ENCODE results near the gene PRSS56.

The PRSS56 gene

DNA sequence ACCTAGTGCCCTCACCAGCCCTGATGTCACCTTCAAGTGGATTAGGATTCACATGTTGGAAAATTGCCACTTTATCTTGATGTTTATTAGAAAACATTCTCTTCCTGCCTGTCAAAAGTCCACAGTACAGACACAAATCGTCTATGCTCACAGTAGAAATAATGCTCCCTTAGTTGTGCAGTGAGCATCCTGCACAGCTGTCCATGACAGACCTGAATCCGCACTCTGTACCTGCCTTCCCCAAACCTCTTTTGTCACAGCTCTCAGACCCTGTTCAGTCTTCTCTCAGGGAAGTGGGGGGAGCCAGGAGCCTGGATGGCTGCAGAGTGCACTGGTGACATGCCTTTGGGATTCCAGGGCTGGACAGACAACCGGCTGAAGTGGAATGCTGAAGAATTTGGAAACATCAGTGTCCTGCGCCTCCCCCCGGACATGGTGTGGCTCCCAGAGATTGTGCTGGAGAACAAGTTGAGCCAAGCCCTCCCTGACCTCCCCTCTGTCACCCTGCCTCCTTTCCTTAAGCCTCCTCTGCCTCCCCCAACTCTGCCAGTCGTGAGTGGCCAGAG, 7.8 kb downstream of the PRSS56 start:
- H3K36me3 ChIP-seq (ENCODE audit: control insufficient read depth in 1 of 2, insufficient read depth in 2 of 2, low read depth in 1 of 2, low read length in 2 of 2), result no peaks in the 10 kb centered on the region
- H4K91ac ChIP-seq (ENCODE audit: low read length), result no peak overlapping the region
- no peak overlapping the region for H3K4ac ChIP-seq (ENCODE audit: low read depth in 1 of 2, low read length in 2 of 2)
- H3K4me3 ChIP-seq (ENCODE audit: insufficient read depth in 1 of 2, low read depth in 1 of 2, low read length in 2 of 2), result no peak overlapping the region
- no peak overlapping the region for H3K4me2 ChIP-seq (ENCODE audit: low read length, poor library complexity, severe bottlenecking)
- no peak overlapping the region for H4K8ac ChIP-seq (ENCODE audit: low read length)
- H3K14ac ChIP-seq (ENCODE audit: low read length in 2 of 2), result no peak overlapping the region
- H2BK5ac ChIP-seq (ENCODE audit: low read depth, low read length, poor library complexity, severe bottlenecking), result no peak overlapping the region
- H2AK5ac ChIP-seq (ENCODE audit: low read length, severe bottlenecking), result no peak overlapping the region
- H3K4me1 ChIP-seq (ENCODE audit: control insufficient read depth, insufficient read depth, low read depth, low read length), result peaks cover 11% of the 10 kb centered on the region
- WGBS, result 77% methylated on average over 5 of the region's 6 CpGs
- H2BK12ac ChIP-seq (ENCODE audit: low read length in 2 of 2), result no peak overlapping the region
- no peak overlapping the region for H3K23ac ChIP-seq (ENCODE audit: low read length in 2 of 2)
- peaks cover 40 to 79% of the 10 kb centered on the region in 2 experiments for H3K27me3 ChIP-seq (ENCODE audit: control insufficient read depth in 1 of 2, insufficient read depth in 1 of 2, low read length in 2 of 2)
- H2BK15ac ChIP-seq (ENCODE audit: low read depth, poor library complexity, severe bottlenecking), result no peak overlapping the region
- H2BK120ac ChIP-seq (ENCODE audit: low read depth, low read length), result no peak overlapping the region
- no peak overlapping the region for H2AFZ ChIP-seq (ENCODE audit: low read depth, low read length)
- no peak overlapping the region for H3K18ac ChIP-seq (ENCODE audit: low read depth in 1 of 2, low read length in 2 of 2)
- DNase-seq, result no peak
- H3K27ac ChIP-seq (ENCODE audit: low read length, poor library complexity, severe bottlenecking), result no peak overlapping the region
- no peaks in the 10 kb centered on the region for H3K9me3 ChIP-seq (ENCODE audit: control insufficient read depth, low read length)
- no peaks in the 10 kb centered on the region for H3K79me1 ChIP-seq (replicated peaks; ENCODE audit: low read length, poor library complexity, severe bottlenecking)
- H3K9ac ChIP-seq (ENCODE audit: low read length), result no peak overlapping the region

DNA sequence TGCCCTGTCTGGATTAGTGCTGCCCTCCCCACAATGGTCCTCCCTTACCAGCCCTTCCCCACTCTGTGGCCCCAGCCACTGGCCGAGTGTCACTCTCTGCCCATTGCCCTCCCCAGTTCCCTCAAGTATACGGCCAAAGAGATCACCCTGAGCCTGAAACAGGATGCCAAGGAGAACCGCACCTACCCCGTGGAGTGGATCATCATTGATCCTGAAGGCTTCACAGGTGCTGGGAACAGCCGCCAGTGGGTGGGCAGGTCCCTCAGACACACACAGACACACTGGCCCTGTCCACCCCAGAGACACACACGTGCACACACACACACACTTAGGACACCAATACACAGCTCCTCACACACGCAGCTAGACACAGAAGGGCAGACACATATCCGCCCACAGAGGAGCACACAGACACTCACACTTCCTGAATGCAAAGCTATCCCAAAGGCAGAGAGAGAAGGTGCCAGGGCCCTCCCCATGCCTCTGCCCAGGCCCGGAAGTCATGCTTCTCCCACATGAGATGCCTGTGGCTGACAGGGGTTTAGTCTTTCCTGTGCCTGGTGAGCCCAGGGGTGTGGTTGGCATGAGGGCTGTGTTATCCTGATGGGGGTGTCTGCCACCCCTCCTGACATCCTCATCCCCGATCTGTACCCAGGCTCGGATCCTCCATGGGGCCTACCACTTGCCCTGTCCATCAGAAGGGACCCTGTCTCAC, 8.7 kb downstream of the PRSS56 start:
- H2BK15ac ChIP-seq (ENCODE audit: low read depth, poor library complexity, severe bottlenecking), result no peak overlapping the region
- DNase-seq, result no peak
- H3K27me3 ChIP-seq (ENCODE audit: control insufficient read depth in 1 of 2, insufficient read depth in 1 of 2, low read length in 2 of 2), result peaks cover 34 to 70% of the 10 kb centered on the region in 2 experiments
- H3K9me3 ChIP-seq (ENCODE audit: control insufficient read depth, low read length), result no peaks in the 10 kb centered on the region
- no peak overlapping the region for H3K23ac ChIP-seq (ENCODE audit: low read length in 2 of 2)
- H4K91ac ChIP-seq (ENCODE audit: low read length), result no peak overlapping the region
- no peaks in the 10 kb centered on the region for H3K79me1 ChIP-seq (replicated peaks; ENCODE audit: low read length, poor library complexity, severe bottlenecking)
- H3K9ac ChIP-seq (ENCODE audit: low read length), result no peak overlapping the region
- WGBS, result 81% methylated on average over 11 of the region's 11 CpGs
- H2AFZ ChIP-seq (ENCODE audit: low read depth, low read length), result no peak overlapping the region
- no peak overlapping the region for H2BK12ac ChIP-seq (ENCODE audit: low read length in 2 of 2)
- no peak overlapping the region for H4K8ac ChIP-seq (ENCODE audit: low read length)
- H2BK5ac ChIP-seq (ENCODE audit: low read depth, low read length, poor library complexity, severe bottlenecking), result no peak overlapping the region
- H3K27ac ChIP-seq (ENCODE audit: low read length, poor library complexity, severe bottlenecking), result no peak overlapping the region
- no peak overlapping the region for H2AK5ac ChIP-seq (ENCODE audit: low read length, severe bottlenecking)
- no peaks in the 10 kb centered on the region for H3K36me3 ChIP-seq (ENCODE audit: control insufficient read depth in 1 of 2, insufficient read depth in 2 of 2, low read depth in 1 of 2, low read length in 2 of 2)
- H3K4me2 ChIP-seq (ENCODE audit: low read length, poor library complexity, severe bottlenecking), result no peak overlapping the region
- no peak overlapping the region for H2BK120ac ChIP-seq (ENCODE audit: low read depth, low read length)
- H3K4me1 ChIP-seq (ENCODE audit: control insufficient read depth, insufficient read depth, low read depth, low read length), result peaks cover 6% of the 10 kb centered on the region
- H3K4ac ChIP-seq (ENCODE audit: low read depth in 1 of 2, low read length in 2 of 2), result no peak overlapping the region
- H3K14ac ChIP-seq (ENCODE audit: low read length in 2 of 2), result no peak overlapping the region
- H3K4me3 ChIP-seq (ENCODE audit: insufficient read depth in 1 of 2, low read depth in 1 of 2, low read length in 2 of 2), result no peak overlapping the region
- no peak overlapping the region for H3K18ac ChIP-seq (ENCODE audit: low read depth in 1 of 2, low read length in 2 of 2)

DNA sequence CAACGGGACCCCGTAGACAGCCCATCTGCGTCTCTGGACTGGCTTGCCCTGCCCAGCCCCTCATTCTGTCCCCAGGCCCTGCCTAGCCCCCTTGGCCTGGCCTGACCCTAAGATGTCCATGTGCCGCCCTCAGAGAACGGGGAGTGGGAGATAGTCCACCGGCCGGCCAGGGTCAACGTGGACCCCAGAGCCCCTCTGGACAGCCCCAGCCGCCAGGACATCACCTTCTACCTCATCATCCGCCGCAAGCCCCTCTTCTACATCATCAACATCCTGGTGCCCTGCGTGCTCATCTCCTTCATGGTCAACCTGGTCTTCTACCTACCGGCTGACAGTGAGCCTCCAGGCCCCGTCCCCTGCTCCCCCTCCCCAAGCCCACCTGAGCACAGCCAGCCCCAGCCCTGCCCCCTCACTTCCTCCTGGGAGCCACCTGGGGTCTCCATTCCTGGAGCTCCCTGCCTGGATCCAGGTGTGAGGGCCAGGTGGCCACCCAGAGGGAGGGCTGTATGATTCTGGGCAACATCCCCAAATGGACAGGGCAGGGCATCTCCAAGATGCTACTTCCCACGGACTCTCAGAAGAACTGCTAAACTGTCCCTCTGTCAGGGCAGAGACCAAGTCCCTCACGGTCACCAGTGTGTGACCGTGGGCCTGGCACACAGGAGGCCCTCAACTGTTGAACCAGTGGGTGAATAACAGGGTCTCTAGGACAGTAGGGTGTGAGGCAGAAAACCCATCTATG, 9.8 kb downstream of the PRSS56 start:
- no peak overlapping the region for H3K9ac ChIP-seq (ENCODE audit: low read length)
- H2BK5ac ChIP-seq (ENCODE audit: low read depth, low read length, poor library complexity, severe bottlenecking), result no peak overlapping the region
- no peak overlapping the region for H2BK15ac ChIP-seq (ENCODE audit: low read depth, poor library complexity, severe bottlenecking)
- DNase-seq, result no peak
- H3K18ac ChIP-seq (ENCODE audit: low read depth in 1 of 2, low read length in 2 of 2), result no peak overlapping the region
- H3K14ac ChIP-seq (ENCODE audit: low read length in 2 of 2), result no peak overlapping the region
- no peak overlapping the region for H3K4me3 ChIP-seq (ENCODE audit: insufficient read depth in 1 of 2, low read depth in 1 of 2, low read length in 2 of 2)
- H3K27ac ChIP-seq (ENCODE audit: low read length, poor library complexity, severe bottlenecking), result no peak overlapping the region
- 87% methylated on average over 17 of the region's 17 CpGs for WGBS
- no peak overlapping the region for H2AFZ ChIP-seq (ENCODE audit: low read depth, low read length)
- no peak overlapping the region for H2AK5ac ChIP-seq (ENCODE audit: low read length, severe bottlenecking)
- H4K8ac ChIP-seq (ENCODE audit: low read length), result no peak overlapping the region
- H3K9me3 ChIP-seq (ENCODE audit: control insufficient read depth, low read length), result no peaks in the 10 kb centered on the region
- peaks cover 24 to 67% of the 10 kb centered on the region in 2 experiments for H3K27me3 ChIP-seq (ENCODE audit: control insufficient read depth in 1 of 2, insufficient read depth in 1 of 2, low read length in 2 of 2)
- H2BK12ac ChIP-seq (ENCODE audit: low read length in 2 of 2), result no peak overlapping the region
- no peak overlapping the region for H3K4me2 ChIP-seq (ENCODE audit: low read length, poor library complexity, severe bottlenecking)
- H3K23ac ChIP-seq (ENCODE audit: low read length in 2 of 2), result no peak overlapping the region
- H3K79me1 ChIP-seq (replicated peaks; ENCODE audit: low read length, poor library complexity, severe bottlenecking), result no peaks in the 10 kb centered on the region
- no peak overlapping the region for H4K91ac ChIP-seq (ENCODE audit: low read length)
- H3K4ac ChIP-seq (ENCODE audit: low read depth in 1 of 2, low read length in 2 of 2), result no peak overlapping the region
- H3K4me1 ChIP-seq (ENCODE audit: control insufficient read depth, insufficient read depth, low read depth, low read length), result peaks cover 2% of the 10 kb centered on the region
- H3K36me3 ChIP-seq (ENCODE audit: control insufficient read depth in 1 of 2, insufficient read depth in 2 of 2, low read depth in 1 of 2, low read length in 2 of 2), result no peaks in the 10 kb centered on the region
- H2BK120ac ChIP-seq (ENCODE audit: low read depth, low read length), result no peak overlapping the region

DNA sequence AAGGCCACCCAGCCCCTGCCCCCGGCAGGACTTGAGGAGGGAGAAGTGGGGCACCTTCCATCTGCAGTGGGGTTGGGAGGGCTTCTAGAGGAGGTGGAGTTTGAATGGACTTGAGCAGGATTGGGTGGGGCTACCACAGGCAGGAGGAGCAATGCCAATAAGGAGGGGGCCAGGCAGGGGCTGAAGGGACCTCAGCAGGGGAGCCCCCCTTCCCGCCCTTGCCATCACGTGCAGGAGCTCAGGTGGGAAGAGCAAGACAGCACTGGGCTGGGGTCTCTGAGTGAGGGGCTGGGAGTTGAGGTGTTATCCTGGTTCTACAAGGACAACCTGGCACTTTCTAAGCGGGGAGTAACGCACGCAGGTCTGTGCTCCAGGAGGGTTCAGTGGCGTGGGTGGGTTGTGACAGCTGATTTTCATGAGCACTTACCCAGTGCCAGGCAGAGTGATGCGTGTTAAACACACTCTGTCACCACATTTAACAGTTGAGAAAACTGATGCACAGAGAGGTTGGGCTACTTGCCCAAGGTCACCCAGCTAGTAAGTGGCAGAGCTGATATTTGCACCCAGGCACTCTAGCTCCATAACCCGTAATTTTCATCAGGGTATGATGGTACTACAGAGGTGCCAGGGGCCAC, 10.6 kb downstream of the PRSS56 start:
- Histone ChIP-seq H3K27me3 (ENCODE audit: control insufficient read depth in 1 of 2, insufficient read depth in 1 of 2, low read length in 2 of 2) (peaks cover 24 to 65% of the 10 kb centered on the region in 2 experiments), H3K4me1 (ENCODE audit: control insufficient read depth, insufficient read depth, low read depth, low read length) (peaks cover 2% of the 10 kb centered on the region), H3K27ac (ENCODE audit: low read length, poor library complexity, severe bottlenecking) (no peak overlapping the region), H2BK12ac (ENCODE audit: low read length in 2 of 2) (no peak overlapping the region), H3K18ac (ENCODE audit: low read depth in 1 of 2, low read length in 2 of 2) (no peak overlapping the region), H3K4me2 (ENCODE audit: low read length, poor library complexity, severe bottlenecking) (no peak overlapping the region), H4K91ac (ENCODE audit: low read length) (no peak overlapping the region), H2BK5ac (ENCODE audit: low read depth, low read length, poor library complexity, severe bottlenecking) (no peak overlapping the region), H2BK15ac (ENCODE audit: low read depth, poor library complexity, severe bottlenecking) (no peak overlapping the region), H3K79me1 (replicated peaks; ENCODE audit: low read length, poor library complexity, severe bottlenecking) (no peaks in the 10 kb centered on the region), H3K14ac (ENCODE audit: low read length in 2 of 2) (no peak overlapping the region), H3K23ac (ENCODE audit: low read length in 2 of 2) (no peak overlapping the region), H4K8ac (ENCODE audit: low read length) (no peak overlapping the region), H3K9ac (ENCODE audit: low read length) (no peak overlapping the region), H3K36me3 (ENCODE audit: control insufficient read depth in 1 of 2, insufficient read depth in 2 of 2, low read depth in 1 of 2, low read length in 2 of 2) (no peaks in the 10 kb centered on the region), H3K4ac (ENCODE audit: low read depth in 1 of 2, low read length in 2 of 2) (no peak overlapping the region), H2AFZ (ENCODE audit: low read depth, low read length) (no peak overlapping the region), H2AK5ac (ENCODE audit: low read length, severe bottlenecking) (no peak overlapping the region), H2BK120ac (ENCODE audit: low read depth, low read length) (no peak overlapping the region), H3K4me3 (ENCODE audit: insufficient read depth in 1 of 2, low read depth in 1 of 2, low read length in 2 of 2) (no peak overlapping the region), H3K9me3 (ENCODE audit: control insufficient read depth, low read length) (peaks cover 3% of the 10 kb centered on the region)
- DNase-seq, result no peak
- 74% methylated on average over 9 of the region's 9 CpGs for WGBS
